ENCODE results near the gene MICAL3. TPM values are rescaled to one million over a fixed set of nuclear protein-coding genes. Genes with fewer than 3 reads are reported as not detected.
"Not testable (repeated sequence)": the region's sequence is repeated elsewhere in the genome, so short reads cannot be mapped to it uniquely, and the experiment has no call there.

MICAL3 gene, protein sequence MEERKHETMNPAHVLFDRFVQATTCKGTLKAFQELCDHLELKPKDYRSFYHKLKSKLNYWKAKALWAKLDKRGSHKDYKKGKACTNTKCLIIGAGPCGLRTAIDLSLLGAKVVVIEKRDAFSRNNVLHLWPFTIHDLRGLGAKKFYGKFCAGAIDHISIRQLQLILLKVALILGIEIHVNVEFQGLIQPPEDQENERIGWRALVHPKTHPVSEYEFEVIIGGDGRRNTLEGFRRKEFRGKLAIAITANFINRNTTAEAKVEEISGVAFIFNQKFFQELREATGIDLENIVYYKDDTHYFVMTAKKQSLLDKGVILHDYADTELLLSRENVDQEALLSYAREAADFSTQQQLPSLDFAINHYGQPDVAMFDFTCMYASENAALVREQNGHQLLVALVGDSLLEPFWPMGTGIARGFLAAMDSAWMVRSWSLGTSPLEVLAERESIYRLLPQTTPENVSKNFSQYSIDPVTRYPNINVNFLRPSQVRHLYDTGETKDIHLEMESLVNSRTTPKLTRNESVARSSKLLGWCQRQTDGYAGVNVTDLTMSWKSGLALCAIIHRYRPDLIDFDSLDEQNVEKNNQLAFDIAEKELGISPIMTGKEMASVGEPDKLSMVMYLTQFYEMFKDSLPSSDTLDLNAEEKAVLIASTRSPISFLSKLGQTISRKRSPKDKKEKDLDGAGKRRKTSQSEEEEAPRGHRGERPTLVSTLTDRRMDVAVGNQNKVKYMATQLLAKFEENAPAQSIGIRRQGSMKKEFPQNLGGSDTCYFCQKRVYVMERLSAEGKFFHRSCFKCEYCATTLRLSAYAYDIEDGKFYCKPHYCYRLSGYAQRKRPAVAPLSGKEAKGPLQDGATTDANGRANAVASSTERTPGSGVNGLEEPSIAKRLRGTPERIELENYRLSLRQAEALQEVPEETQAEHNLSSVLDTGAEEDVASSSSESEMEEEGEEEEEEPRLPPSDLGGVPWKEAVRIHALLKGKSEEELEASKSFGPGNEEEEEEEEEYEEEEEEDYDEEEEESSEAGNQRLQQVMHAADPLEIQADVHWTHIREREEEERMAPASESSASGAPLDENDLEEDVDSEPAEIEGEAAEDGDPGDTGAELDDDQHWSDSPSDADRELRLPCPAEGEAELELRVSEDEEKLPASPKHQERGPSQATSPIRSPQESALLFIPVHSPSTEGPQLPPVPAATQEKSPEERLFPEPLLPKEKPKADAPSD (N-terminal part only)
- 10 to 100 TPM; 45.2 to 56.3 (median 46.3) TPM for total RNA-seq

DNA sequence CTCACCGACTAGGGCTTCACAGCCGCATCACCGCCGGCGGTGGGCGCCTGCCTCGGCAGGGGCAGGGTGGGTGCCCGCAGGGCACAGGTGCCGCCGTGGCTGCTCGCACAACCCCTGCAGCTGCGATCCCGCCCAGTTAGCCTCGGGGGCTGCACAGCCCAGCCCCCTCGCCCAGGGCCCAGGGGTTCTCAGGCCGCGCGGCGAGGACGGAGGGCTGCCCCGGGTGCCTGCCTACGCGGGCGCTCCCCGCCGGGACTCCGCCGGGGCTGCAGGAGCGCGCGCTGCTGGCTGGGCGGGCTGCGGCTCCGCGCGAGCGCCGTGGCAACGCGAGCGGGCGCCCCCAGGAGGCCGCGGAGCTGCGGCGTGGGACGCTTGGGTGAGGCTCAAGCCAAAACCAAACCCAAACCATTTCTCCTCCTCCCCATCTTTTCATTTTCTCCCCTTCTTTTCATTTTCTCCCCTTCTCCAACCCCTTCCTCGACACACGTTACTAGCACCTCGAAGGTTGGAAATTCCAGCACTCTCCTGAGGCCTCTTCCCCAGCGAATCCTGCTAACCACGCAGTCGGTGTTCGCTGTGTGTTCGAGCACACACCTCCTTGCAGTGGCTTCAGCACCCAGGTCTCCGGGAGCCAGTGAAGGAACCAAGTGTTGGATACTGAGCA is at the start of gene MICAL3:
TSS of gene MICAL3 (minus strand) at position 286 of the 664 bp plus-strand sequence. CDS start 117,749 bp downstream, outside the sequence.
- no peaks in the 10 kb centered on the region for H3K27me3 ChIP-seq
- no peaks in the 10 kb centered on the region for H3K9me3 ChIP-seq
- H3K4me3 ChIP-seq: peak within 1 kb of the TSS; percentile 58 to 79 (median 72)
- H3K4me1 ChIP-seq: peaks cover 0 to 21% (median 7%) of the 10 kb centered on the region in 4 donors
- DNase-seq (ENCODE audit: low spot score in 2 of 2): peak in 1 of 2 donors; percentile 17
- peak within 1 kb of the TSS; percentile 50 to 87 (median 71) for H3K27ac ChIP-seq
- no peak for TF ChIP-seq EP300 (IDR thresholded peaks at IDR 0.05)
- TF ChIP-seq, protein P1, sequence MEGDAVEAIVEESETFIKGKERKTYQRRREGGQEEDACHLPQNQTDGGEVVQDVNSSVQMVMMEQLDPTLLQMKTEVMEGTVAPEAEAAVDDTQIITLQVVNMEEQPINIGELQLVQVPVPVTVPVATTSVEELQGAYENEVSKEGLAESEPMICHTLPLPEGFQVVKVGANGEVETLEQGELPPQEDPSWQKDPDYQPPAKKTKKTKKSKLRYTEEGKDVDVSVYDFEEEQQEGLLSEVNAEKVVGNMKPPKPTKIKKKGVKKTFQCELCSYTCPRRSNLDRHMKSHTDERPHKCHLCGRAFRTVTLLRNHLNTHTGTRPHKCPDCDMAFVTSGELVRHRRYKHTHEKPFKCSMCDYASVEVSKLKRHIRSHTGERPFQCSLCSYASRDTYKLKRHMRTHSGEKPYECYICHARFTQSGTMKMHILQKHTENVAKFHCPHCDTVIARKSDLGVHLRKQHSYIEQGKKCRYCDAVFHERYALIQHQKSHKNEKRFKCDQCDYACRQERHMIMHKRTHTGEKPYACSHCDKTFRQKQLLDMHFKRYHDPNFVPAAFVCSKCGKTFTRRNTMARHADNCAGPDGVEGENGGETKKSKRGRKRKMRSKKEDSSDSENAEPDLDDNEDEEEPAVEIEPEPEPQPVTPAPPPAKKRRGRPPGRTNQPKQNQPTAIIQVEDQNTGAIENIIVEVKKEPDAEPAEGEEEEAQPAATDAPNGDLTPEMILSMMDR (IDR thresholded peaks at IDR 0.05): peak; percentile 46 to 87 (median 78)
- TF ChIP-seq POLR2A (IDR thresholded peaks at IDR 0.05): peak in 1 of 2 donors; percentile 29
- 1 to 2% methylated on average over 37 to 49 of the region's 56 CpGs for WGBS, 2 donors
- no peaks in the 10 kb centered on the region for H3K36me3 ChIP-seq

DNA sequence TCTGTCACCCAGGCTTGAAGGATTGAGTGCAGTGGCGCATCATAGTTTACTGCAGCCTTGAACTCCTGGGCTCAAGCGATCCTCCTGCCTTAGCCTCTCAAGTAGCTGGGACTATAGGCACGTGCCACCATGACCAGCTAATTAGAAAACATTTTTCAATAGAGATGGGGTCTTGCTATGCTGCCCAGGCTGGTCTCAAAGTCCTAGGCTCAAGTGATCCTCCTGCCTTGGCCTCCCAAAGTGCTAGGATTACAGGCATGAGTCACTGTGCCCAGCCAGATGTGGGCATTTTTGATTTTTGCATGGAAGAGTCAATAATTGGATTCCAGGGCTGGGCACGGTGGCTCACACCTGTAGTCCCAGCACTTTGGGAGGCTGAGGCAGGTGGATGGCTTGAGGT is 49.6 kb upstream of the MICAL3 start:
- WGBS, 2 donors: 92 to 96% methylated on average over 4 of the region's 4 CpGs

DNA sequence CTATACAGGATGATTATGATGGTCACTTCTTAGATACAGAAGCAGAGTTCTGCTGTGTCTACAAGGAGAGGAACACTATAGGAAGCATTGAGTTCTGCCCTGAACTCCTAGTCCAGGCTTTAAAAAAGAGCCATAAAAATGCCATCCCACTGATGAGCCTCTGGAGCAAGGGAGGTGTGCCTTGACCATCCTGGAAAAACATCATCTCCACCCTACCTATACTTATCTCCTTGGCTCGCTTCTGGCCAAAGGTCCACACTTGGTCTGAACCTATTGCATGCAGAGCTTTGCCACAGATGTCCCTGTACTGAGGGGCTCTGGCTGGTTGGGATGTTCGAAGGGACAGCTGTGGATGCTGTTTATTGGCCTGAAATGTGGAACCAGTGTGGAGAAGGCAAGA is 49.1 kb upstream of the MICAL3 start:
- TF ChIP-seq POLR2A (IDR thresholded peaks at IDR 0.05): no peak
- TF ChIP-seq EP300 (IDR thresholded peaks at IDR 0.05): no peak
- TF ChIP-seq, protein P1 (IDR thresholded peaks at IDR 0.05): no peak
- Histone ChIP-seq H3K36me3 (no peaks in the 10 kb centered on the region), H3K27me3 (no peaks in the 10 kb centered on the region), H3K27ac (no peak overlapping the region), H3K4me1 (peaks cover 0 to 28% (median 19%) of the 10 kb centered on the region in 4 donors), H3K9me3 (no peaks in the 10 kb centered on the region), H3K4me3 (no peak overlapping the region)
- DNase-seq (ENCODE audit: low spot score in 2 of 2): no peak
- 73 to 93% methylated on average over 2 of the region's 2 CpGs for WGBS, 2 donors

More for the DNA sequence above, 49.6 kb upstream of the MICAL3 start:
- H3K27ac ChIP-seq; H3K4me3 ChIP-seq; H3K9me3 ChIP-seq; DNase-seq (ENCODE audit: low spot score in 2 of 2); H3K27me3 ChIP-seq; H3K36me3 ChIP-seq: not testable (repeated sequence)
- H3K4me1 ChIP-seq: peaks cover 0 to 30% (median 21%) of the 10 kb centered on the region in 4 donors

DNA sequence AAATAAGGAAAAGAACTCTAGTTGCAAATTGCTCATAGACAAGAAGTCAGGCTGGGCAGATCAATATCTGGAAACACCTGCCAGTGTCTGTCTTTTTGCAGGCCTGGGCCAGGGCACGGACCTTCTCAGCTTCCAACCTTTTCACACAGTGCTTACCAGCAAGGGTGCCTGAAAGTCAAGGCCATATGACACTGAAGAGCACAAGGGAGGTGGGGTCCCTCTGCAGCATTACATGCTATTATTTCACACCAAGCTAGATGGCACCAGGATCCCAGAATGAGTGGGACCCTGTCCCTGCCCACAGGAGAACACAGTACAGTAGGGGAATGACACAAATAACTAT is 47.6 kb upstream of the MICAL3 start:
- Histone ChIP-seq H3K4me3 (no peak overlapping the region), H3K4me1 (peaks cover 0 to 37% (median 25%) of the 10 kb centered on the region in 4 donors), H3K36me3 (no peaks in the 10 kb centered on the region), H3K27ac (no peak overlapping the region), H3K9me3 (no peaks in the 10 kb centered on the region), H3K27me3 (no peaks in the 10 kb centered on the region)
- WGBS, 2 donors: 64 to 94% methylated on average over 1 of the region's 1 CpG
- DNase-seq (ENCODE audit: low spot score in 2 of 2): no peak
- no peak for TF ChIP-seq POLR2A (IDR thresholded peaks at IDR 0.05)

DNA sequence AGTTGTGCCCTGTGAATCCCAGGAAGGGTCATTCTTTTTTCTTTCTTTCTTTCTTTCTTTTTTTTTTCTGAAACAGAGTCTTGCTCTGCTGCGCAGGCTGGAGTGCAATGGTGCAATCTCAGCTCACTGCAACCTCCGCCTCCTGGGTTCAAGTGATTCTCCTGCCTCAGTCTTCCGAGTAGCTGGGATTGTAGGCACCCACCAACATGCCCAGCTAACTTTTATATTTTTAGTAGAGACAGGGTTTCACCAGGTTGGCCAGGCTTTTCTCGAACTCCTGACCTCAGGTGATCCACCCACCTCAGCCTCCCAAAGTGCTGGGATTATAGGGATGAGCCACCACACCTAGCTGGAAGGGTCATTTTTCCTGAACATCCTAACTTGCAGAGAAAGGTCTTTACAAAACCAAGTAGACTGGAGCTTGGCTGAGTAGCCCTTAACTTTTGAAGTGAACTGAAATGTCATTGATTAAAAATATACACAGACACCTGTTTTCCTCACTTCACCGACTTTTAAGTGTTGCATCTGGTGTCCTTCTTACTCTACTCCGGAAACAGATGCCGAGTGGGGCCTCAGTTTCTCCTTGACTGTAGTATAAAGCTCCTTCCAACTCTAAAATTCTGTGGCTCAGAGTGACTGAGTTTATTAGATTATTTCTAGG is 47.1 kb upstream of the MICAL3 start:
- not testable (repeated sequence) for H3K36me3 ChIP-seq; H3K9me3 ChIP-seq; H3K27ac ChIP-seq; H3K4me3 ChIP-seq; H3K27me3 ChIP-seq; DNase-seq (ENCODE audit: low spot score in 2 of 2)
- peaks cover 0 to 37% (median 20%) of the 10 kb centered on the region in 4 donors for H3K4me1 ChIP-seq
- WGBS, 2 donors: 88 to 89% methylated on average over 7 of the region's 7 CpGs

Measured in tibial nerve (tissue), 4 donors.